Activated T-cell treated with anti-CD3 and anti-CD28 coated beads, Interleukin-2, amount 50 U/mL, for 1 hour (primary cell): Measurements from ENCODE around the gene CHMP1A.
"Not testable (repeated sequence)": the region's sequence is repeated elsewhere in the genome, so short reads cannot be mapped to it uniquely, and the experiment has no call there.

ENCODE experiments used
- DNase-seq: peaks from one replicate; pipeline ENCODE4 v3.0.0-alpha.2; 2020

CHMP1A gene

GRCh38 chr16:89691986-89692569 lies 34.6 kb upstream of the CHMP1A start:
- DNase-seq, result peak; percentile 14

- peak; percentile 13 for DNase-seq
These were observed 33.9 kb upstream of the CHMP1A start for GRCh38 chr16:89691231-89691985.

- peak; percentile 6 for DNase-seq
These were observed 32.9 kb upstream of the CHMP1A start for GRCh38 chr16:89690392-89690901.

- DNase-seq, result peak; percentile 2
These were observed 32.1 kb upstream of the CHMP1A start for GRCh38 chr16:89689621-89690020.

GRCh38 chr16:89689142-89689541 lies 31.6 kb upstream of the CHMP1A start:
- DNase-seq, result no peak

- DNase-seq, result no peak
These were observed 30.9 kb upstream of the CHMP1A start for GRCh38 chr16:89688395-89688794.

- no peak for DNase-seq
These were observed 29.8 kb upstream of the CHMP1A start for GRCh38 chr16:89687092-89687940.

GRCh38 chr16:89686520-89687091 lies 29.1 kb upstream of the CHMP1A start, which contains the start of gene CDK10:
CDK10 (plus strand) TSS chr16:89686689; CDS start chr16:89686711, 22 bp downstream.
- peak; percentile 96 for DNase-seq

GRCh38 chr16:89685916-89686315 lies 28.4 kb upstream of the CHMP1A start:
- DNase-seq, result no peak

- no peak for DNase-seq
These were observed 20.8 kb upstream of the CHMP1A start for GRCh38 chr16:89678258-89678657.

GRCh38 chr16:89672177-89672941 lies 14.9 kb upstream of the CHMP1A start:
- no peak for DNase-seq

GRCh38 chr16:89671565-89671964 lies 14.1 kb upstream of the CHMP1A start:
- not testable (repeated sequence) for DNase-seq

- DNase-seq, result no peak
These were observed 13.3 kb upstream of the CHMP1A start for GRCh38 chr16:89670496-89671431.

GRCh38 chr16:89669755-89670154 lies 12.2 kb upstream of the CHMP1A start:
- no peak for DNase-seq

GRCh38 chr16:89668790-89669158 lies 11.3 kb upstream of the CHMP1A start:
- DNase-seq, result no peak

- DNase-seq, result no peak
These were observed 10.1 kb upstream of the CHMP1A start for GRCh38 chr16:89667633-89668032.

- not testable (repeated sequence) for DNase-seq
These were observed 9.5 kb upstream of the CHMP1A start for GRCh38 chr16:89667000-89667399.

GRCh38 chr16:89664238-89664637 lies 6.7 kb upstream of the CHMP1A start:
- not testable (repeated sequence) for DNase-seq

GRCh38 chr16:89661215-89661614 lies 3.7 kb upstream of the CHMP1A start:
- no peak for DNase-seq

- DNase-seq, result no peak
These were observed 2.6 kb upstream of the CHMP1A start for GRCh38 chr16:89660146-89660545.
